ENCODE measurements around the gene CD59.

Gene CD59, protein sequence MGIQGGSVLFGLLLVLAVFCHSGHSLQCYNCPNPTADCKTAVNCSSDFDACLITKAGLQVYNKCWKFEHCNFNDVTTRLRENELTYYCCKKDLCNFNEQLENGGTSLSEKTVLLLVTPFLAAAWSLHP

DNA sequence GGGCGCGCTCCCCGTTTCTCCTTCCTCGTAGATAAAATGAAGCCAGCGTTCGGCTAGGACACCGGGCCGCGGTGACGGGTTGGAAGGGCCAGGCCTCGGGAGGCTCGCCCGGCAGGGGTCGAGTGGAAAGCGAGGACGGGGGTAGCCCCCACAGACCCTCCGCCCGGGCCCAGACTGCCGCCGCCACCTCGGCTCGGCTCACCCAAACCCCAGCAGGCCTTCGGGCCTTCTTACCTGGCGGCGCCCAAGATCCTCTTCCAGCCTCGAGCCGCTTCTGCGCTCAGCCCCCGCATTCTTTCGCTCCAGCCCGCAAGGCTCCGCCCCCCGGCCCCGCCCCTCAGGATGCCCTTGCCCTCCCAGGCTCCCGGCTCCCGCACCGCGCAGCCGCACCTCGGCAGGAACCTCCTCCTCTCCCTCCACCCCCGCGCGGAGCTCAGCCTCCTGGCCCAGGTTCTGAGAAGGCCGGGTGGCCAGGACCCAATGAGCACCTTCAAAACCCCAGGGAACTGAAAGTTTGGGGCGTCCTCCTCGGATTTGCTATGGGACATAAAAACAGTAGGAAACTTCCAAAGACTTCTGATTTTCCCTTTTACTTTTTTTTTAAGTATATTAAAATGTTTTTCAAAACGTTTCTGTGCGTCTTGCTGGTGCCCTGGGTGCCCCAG lies at the start of gene CD59:
Gene CD59, minus strand, starts transcription at position 276 of the 665 bp plus-strand sequence. CDS start 13,978 bp downstream, outside the sequence.
- peak; percentile 73 to 94 (median 80) for DNase-seq (ENCODE audit: low read depth in 4 of 4, low spot score in 1 of 4)

DNA sequence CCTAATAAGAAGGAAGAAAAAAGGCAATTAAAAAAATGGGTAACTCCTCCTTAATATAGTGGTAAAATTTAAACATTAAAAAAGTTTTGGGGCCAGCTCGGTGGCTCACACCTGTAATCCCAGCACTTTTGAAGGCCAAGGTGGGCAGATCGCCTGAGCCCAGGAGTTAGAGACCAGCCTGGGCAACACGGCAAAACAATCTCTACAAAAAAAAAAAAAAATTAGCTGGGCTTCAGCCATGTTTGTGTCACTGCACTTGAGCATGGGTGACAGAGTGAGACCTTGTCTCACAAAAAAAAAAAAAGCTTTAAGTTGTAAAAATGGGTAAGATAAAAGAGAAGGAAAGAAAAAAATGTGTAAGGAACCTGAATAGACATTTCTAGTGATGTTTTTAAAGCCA lies 49.4 kb upstream of the CD59 start:
- DNase-seq (ENCODE audit: low read depth in 4 of 4, low spot score in 1 of 4): no peak

DNA sequence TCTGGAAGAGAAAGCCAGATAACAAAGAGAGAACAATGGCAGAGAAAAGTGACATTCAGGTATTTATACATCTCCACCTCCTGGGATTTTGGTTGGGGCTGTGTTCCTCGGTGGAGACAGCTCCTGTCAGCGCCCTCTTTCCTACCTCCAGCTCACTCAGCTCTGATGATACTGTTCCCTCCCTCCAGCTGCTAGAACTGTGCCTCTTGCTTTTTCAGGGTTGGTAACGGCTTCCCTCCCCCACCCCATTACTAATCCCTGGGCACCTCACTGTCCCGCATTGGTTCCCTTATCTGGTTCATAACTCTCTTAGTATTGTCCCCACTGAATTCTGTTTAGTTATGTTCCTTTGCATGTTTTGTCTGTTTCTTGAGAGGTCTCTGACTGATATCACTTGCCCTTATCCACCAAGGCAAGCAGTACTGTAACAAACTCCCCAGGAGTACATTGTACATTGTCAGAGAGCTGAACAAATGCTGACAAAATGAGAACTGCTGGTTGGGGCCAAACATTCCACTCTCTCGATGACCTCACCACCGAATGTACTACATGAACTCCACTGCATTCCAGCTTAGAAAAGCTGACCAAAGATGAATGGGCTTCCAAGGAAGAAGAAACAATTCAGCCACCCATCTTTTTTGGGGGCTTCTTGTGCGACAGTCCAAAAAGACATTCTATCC lies 43.8 kb upstream of the CD59 start:
- DNase-seq (ENCODE audit: low read depth in 4 of 4, low spot score in 1 of 4): no peak

DNA sequence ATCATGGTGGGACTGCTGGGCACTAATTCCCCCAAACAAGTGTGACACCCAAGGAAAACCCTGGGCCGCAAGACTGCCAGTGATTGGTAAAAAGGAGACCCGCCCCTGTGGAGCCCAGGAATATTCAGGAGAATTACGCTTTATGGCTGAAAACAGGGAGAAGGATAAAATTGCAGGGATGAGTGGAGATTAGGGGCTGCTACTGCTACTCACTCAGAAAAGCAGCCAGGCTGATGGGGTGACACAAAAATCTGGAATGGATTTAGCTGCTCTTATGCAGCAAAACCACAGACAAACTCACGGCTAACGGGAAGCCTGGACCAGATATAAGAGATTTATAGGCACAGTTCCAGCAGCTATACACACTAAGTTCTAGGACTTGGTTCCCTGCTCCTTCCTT lies 42.5 kb upstream of the CD59 start:
- DNase-seq (ENCODE audit: low read depth in 4 of 4, low spot score in 1 of 4): no peak

DNA sequence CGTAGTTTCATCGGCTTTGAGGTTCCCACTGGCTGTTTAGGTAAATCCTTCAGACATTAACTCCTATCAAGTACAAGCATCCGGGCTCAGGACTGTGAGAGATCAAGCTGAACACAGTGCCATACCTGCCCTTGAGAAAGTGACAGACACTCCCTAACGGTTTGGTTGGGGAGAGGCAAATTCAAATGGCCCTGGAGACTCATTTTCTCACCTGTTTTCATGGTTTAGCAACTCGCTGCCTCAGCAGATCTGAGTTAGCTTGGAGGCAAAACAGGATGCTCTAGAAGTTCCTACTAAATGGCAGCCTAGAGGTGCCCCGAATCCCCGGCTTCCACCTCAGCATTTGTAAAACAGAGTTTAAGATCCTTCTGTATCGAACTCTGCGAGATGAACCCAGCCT lies 41.7 kb upstream of the CD59 start:
- no peak for DNase-seq (ENCODE audit: low read depth in 4 of 4, low spot score in 1 of 4)

DNA sequence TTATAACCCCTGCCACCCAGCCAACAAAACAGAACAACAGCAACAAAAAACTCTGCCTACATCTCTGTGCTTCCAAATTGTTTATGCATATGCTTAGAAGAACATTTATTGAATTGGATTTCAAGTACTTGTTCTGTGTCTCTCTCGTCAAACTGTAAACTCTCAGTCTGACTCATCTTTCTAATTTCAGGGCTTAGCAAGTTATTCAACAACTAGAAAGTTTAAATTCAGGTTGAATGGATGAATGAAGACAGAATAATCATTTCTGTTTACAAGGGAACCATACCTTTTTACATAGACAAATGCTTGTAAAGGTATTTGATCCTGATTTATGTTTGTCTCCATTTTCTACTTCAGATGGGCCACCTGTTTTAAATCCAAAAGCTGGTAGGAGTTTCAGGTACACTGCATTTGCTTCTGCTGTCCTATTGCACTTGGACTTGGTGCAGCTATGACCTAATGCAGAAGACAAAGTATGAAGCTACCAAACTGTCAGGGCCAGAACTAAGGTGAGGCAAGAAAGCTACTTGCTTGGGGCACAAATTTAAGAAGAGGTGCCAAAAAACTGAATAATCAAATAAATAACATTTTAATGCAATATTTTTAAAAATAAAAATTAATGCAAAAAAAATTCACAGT lies 39.7 kb upstream of the CD59 start:
- DNase-seq (ENCODE audit: low read depth in 4 of 4, low spot score in 1 of 4): no peak

DNA sequence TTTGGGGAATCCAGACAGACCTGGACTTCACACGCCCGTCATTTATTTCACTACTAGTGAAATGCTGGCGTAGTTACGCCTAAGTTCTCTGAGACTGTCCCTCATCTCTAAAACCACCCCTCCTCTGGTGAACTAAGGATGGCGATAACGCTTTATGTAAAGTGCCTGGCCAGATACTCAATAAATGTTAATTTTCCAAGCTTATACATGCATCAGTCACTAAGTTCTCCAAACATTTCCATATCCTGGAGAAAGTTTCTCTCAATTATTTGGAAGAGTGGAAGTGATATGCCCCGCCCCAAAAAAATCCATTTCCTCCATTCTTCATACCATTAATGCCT lies 39.2 kb upstream of the CD59 start:
- DNase-seq (ENCODE audit: low read depth in 4 of 4, low spot score in 1 of 4): no peak

DNA sequence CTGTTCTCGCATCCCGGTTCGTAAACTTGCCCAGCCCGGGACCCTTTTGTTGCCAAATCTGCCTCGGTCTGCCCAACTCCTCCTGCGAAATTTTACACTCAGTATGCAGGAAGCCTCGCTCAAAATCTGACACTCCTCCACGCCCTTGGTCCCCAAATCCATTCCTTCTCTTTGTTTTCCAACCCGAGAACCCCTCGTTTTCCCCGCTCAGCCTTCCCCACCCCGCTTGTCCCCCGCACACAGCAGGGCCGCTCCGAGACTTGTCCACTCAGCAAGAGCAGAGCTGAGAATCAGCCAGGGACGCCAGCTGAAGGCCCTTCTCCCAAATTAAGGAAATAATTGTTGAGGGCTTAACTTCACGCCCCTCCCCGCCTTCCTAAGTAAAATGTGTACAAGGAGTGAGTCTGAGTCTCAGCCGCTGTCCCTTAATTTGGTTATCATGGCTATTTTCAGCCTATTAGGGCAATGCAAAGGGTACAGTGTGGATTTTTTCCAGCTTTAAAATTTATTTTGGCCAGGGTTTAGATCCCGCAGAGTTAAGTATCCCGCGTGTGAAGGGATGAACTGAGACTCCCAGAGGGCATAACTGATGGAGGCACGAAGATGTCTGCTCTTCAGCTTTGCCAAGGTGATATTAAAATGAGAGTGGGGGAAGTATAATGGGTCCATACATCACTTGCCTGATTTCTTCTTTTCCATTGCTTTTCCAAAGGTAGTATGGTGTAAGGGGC lies 38.7 kb upstream of the CD59 start:
- DNase-seq (ENCODE audit: low read depth in 4 of 4, low spot score in 1 of 4): peak in 1 of 4 experiments; percentile 1

DNA sequence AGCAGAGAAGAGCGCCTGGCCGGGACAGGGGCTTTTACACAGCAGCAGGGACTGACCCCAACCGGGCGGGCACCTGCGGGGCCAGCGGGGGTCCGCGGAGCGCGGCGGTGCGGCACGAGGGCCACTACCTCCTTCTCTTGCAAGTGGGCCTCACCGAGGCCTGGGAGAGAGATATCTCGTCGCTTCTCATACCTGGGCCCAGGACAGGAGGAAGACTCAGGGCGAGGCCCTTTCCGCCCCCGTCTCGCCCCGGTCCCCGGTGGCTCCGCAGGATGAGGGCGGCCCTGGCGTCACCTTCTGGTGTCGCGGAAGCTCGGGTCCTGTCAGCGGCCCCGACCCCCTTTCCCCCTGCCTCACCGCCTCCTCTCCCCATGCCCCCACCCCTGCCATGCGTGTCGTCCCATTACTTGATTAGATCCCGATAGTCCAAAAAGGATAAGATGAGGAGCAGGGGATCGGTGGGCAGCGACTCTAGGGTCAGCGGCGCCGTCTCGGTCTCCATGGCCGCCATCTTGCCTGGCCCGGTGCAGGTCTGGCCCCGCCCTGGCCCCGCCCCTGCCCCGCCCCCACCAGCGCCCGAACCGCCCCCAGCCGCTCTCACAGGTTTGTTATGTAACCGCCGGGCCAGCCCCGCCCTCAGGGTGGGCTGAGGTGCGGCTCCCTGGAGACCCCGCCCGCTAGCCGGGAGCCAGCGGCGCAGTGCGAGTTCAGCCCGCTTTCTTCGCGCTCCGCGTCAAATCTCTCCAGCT lies 37.9 kb upstream of the CD59 start, which contains the start of gene FBXO3:
Gene FBXO3, minus strand, starts transcription at position 534 of the 749 bp plus-strand sequence. Its CDS starts 23 bp downstream, at position 511.
- peak; percentile 57 to 71 (median 62) for DNase-seq (ENCODE audit: low read depth in 4 of 4, low spot score in 1 of 4)

DNA sequence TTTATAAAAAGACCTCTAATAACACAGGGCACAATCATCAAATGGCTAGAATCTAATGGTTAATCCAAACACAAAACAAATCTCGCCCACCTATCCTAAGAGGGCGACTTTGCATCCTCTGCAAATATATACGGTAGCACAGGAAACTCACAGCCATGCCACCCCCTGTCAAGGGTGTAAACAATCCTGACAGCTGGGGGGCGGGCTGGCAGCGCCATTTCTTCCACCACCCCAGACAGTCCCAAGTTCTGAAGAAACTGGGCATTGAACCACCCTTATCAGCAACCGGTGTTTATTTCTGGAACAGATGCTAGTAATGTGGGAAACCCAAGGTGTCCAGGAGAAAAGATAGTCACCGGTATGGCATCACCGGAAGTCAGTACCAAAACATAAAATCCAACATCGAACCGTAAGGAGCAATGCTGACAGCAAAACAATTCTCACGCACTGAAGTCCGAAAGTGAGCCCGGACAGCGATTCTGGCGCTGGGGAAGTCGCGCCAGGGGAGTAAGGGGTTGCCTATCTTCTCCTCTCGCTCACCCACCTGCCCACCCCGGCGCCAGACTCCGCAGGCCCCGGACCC lies 37.3 kb upstream of the CD59 start:
- DNase-seq (ENCODE audit: low read depth in 4 of 4, low spot score in 1 of 4): peak in 1 of 4 experiments; percentile 2

DNA sequence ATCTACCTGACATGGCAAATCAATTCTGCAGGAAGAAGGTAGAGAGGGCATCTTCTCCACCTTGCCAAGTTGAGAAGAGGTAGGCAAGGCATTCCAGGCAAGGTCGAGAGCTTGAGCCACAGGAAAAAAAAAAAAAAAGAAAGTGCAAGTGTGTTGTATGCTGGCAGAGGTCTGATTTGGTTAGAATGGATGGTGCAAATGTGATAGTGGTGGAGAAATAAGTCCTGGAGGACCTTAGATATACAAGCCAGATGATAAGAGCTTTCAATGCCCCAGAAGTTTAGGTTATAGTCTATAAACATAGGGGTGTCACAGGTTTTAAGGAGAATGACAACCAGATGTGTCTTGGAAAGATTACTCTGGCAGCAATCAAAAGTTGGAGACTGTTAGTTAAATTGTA lies 36.6 kb upstream of the CD59 start:
- no peak for DNase-seq (ENCODE audit: low read depth in 4 of 4, low spot score in 1 of 4)

DNA sequence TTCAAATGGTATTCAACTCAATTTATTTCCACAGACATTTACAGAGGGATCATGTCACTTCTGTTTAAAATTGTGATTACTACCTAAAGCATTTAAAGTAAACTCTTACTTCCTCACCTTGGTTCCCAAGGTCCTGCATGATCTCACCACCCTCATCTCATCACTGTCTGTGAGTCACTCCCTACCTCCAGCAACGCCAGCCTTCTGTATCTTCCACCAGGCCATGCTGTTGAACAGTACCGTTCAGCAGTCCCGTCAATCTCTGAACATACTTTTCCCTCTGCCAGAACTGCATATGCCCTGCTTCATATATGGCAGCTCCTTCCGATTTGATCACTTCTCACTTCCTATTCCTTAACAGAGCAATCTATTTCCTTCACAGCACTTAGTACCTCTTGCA lies 36.1 kb upstream of the CD59 start:
- no peak for DNase-seq (ENCODE audit: low read depth in 4 of 4, low spot score in 1 of 4)

DNA sequence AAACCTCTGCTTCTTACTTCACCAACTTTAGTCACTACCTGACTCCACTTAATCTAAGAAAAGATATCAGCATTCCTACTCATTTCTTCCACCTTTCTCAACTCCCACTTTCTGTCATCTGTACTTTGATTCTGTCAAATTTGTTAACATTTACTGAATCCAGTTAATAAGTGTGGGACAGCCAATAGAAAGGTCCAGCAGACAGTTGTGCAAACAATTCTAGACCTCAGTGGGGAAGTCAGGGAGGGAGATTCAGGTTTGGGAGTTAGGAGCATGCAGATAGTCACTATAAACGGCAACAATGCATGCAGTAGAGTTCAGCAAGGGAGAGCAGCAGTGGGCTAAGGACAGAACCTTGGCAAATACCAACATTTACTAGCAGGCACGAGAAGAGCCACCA lies 34.0 kb upstream of the CD59 start:
- no peak for DNase-seq (ENCODE audit: low read depth in 4 of 4, low spot score in 1 of 4)

DNA sequence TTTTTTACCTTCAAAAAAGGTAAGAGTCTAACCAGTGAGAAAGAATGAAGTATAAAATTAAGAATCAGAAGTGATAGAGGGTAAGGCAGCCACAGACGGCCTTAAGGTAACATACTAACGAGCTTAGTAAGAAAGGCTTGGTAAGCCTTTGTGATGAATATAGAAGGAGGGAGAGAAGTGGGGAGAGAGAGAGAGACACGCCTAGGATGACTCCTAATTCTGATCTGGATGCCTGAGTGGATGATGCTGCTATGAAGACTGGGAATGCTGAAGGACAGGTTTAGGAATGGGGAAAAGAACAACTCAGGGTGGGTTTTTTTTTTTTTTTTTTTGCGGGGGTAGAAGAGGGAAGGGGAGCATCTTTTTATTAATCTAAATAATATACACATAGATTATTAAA lies 33.3 kb upstream of the CD59 start:
- DNase-seq (ENCODE audit: low read depth in 4 of 4, low spot score in 1 of 4): no peak

DNA sequence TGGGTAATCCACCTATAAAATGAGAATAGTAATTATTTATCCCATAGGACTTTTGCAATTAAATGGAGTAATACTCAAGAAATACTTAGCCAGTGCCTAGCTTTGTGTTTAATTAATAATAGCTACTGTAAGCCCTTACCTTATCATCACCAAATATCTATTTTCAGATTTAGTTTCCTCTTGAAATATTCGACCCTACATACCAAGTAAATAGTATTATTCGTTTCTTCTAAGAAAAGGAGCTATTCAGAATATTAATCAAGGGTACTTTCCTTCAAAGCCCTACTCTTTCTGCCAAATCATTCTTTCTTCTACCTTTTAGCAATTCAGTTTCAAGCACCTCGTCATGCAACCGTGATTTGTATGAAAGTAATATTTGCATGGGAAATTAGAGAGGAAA lies 31.4 kb upstream of the CD59 start:
- no peak for DNase-seq (ENCODE audit: low read depth in 4 of 4, low spot score in 1 of 4)

DNA sequence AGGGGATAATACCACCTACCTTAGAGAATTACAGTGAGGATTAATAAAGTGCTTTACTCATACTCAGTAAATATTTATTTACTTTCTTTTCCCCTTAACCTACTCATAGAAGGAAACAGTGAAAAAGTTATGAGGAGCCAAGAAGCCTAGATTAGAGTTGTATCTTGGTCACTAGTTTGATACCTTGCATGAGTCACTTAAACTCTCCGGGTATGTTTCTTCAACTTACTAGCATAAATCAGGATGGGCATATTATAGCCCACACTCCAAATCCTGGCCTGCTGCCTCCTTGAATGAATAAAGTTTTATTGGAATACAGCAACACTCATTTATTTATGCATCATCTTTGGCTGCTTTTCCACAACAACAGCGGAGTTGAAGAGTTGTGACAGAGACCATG lies 29.9 kb upstream of the CD59 start:
- no peak for DNase-seq (ENCODE audit: low read depth in 4 of 4, low spot score in 1 of 4)

DNA sequence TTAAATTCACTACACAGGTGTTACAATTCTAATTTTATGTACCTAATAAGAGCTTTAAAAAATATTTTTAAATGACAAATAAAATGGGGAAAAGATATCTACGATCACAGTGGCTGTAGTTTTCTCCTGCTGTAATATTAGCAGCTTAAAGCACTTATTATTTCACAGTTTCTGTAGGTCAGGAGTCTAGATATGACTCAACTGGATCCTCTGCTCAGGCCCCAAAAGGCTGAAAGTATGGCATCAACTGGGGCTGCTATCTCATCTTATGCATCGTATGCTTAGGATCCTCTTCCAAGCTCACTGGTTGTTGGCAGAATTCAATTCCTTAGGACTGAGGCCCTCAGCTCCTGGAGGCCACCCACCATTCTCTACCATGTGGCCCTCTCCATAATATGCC lies 25.2 kb upstream of the CD59 start:
- no peak for DNase-seq (ENCODE audit: low read depth in 4 of 4, low spot score in 1 of 4)

DNA sequence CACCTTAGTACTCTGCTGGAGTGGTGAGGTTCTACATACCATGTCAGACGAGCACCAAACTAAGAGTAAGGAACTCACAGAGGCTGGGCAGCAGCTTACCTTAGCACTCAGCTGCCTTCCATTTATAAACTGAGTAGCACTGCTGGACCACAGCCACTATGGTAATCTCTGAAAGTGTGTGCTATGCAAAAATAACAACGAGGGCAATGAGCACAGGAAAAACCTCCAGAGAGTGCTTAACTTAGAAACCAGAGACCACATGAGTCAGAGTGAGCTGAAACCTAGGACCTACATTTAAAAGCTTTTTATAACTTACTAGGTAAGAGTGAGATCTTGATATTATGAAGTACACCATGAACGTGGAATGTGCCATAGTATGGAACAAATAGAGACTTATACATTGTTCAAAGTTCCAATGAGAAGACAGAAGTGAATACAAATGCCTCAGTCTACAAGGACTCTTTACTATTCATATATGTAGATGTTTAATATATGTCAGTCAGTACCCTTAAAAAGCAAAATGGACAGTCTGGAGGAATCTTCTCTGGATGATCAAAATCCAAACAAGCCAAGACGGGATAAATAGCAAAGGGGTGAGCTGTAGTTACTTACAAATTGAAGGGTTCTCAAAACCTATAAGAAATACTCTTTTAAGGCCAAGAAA lies 17.2 kb upstream of the CD59 start:
- no peak for DNase-seq (ENCODE audit: low read depth in 4 of 4, low spot score in 1 of 4)

DNA sequence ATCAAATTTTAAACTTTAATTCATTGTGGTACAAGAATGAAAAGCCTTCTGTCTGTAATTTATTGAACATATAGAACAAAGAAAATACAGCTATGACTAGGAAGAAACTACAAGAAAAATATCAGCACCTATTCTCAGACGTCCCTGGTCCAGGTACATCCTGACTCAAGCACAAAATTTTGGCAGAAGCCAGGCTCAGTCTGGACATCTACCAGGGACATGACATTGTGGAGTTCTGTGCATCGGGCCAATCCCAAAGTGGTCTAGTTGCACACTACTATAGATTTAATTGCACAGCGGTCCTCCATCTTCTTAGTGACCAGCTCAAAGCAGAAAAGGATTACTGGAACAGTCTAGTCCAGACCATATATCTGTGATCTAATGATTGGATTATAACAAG lies 15.7 kb upstream of the CD59 start:
- DNase-seq (ENCODE audit: low read depth in 4 of 4, low spot score in 1 of 4): no peak

DNA sequence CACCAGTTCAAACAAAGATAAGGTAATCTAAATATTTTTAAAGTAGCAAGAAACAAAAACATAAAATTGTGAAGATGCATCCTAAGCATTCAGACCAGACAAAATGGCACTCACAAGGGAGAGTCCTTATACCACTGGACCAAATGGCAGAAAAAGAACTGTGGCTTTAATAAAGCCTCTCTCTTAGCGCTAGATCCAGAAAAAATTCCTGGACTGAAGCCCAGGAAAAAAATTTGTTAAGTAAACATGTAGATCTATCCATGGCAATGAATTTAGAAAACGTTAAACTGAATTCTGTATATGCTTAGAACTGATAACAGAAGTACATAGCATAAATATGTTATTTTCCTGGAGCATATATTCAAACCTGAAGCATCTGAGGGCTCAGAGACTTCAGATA lies 11.8 kb upstream of the CD59 start:
- no peak for DNase-seq (ENCODE audit: low read depth in 4 of 4, low spot score in 1 of 4)

Data from stimulated activated CD4-positive, alpha-beta T cell treated with anti-CD3 and anti-CD28 coated beads, Interleukin-1b, Interleukin-23, amount 100 ng/mL, for 24 hours (primary cell).